Adrenal gland (tissue), 5 donors: Measurements from ENCODE around the gene SKOR2.

Source experiments
- POLR2A ChIP-seq, 2 donors: fragments of 450-650 bp; IDR thresholded peaks; one replicate each; pipeline ENCODE4 v1.6.1; 2017; ENCODE audit warnings: antibody characterized with exemption in 2 of 2, mild to moderate bottlenecking in 2 of 2, moderate library complexity in 1 of 2
- TF ChIP-seq, protein P1 (sequence below), 6 experiments: fragments of 450-650 bp in 4 of 6; fragments of 200-600 bp in 2 of 6; sonication (generic) in 1 of 6; IDR thresholded peaks; 1 replicate in 5 of 6; 2 replicates in 1 of 6; pipeline versions ENCODE4 v1.5.1 to v1.8.0; 2016 to 2021; ENCODE audit warnings: antibody characterized with exemption in 6 of 6, mild to moderate bottlenecking in 2 of 6, moderate library complexity in 1 of 6
- donor health status: DM: no; HTN: no; CAD: no.

- TF ChIP-seq, protein P1, sequence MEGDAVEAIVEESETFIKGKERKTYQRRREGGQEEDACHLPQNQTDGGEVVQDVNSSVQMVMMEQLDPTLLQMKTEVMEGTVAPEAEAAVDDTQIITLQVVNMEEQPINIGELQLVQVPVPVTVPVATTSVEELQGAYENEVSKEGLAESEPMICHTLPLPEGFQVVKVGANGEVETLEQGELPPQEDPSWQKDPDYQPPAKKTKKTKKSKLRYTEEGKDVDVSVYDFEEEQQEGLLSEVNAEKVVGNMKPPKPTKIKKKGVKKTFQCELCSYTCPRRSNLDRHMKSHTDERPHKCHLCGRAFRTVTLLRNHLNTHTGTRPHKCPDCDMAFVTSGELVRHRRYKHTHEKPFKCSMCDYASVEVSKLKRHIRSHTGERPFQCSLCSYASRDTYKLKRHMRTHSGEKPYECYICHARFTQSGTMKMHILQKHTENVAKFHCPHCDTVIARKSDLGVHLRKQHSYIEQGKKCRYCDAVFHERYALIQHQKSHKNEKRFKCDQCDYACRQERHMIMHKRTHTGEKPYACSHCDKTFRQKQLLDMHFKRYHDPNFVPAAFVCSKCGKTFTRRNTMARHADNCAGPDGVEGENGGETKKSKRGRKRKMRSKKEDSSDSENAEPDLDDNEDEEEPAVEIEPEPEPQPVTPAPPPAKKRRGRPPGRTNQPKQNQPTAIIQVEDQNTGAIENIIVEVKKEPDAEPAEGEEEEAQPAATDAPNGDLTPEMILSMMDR (IDR thresholded peaks at IDR 0.05) = no peak
- no peak for TF ChIP-seq POLR2A (IDR thresholded peaks at IDR 0.05)
Observed at GRCh38 chr18:47175283-47175897, 76.1 kb downstream of the SKOR2 start.
